HUES64 (cell line): Measurements from ENCODE around the gene NCOR2.

Source experiments
- H3K27ac ChIP-seq: 2 replicates; pipeline ENCODE4 v1.7.0; 2013; ENCODE audit warnings: low read depth, low read length, inconsistent platforms
- H3K27me3 ChIP-seq: 2 replicates; pipeline ENCODE4 v1.6.1; 2013; ENCODE audit warnings: mild to moderate bottlenecking, low read length; ENCODE audit not compliant: insufficient read depth
- H3K36me3 ChIP-seq: 2 replicates; pipeline ENCODE4 v1.6.1; 2013; ENCODE audit warnings: mild to moderate bottlenecking, low read length; ENCODE audit not compliant: insufficient read depth
- H3K4me1 ChIP-seq: 2 replicates; pipeline ENCODE4 v1.6.1; 2013; ENCODE audit warnings: mild to moderate bottlenecking, low read length, moderate library complexity; ENCODE audit not compliant: insufficient read depth
- H3K4me3 ChIP-seq: 2 replicates; pipeline ENCODE4 v1.5.1; 2013; ENCODE audit warnings: mild to moderate bottlenecking, low read length, moderate library complexity
- H3K9ac ChIP-seq: 2 replicates; pipeline ENCODE4 v1.6.1; 2013; ENCODE audit warnings: mild to moderate bottlenecking, low read depth, low read length
- H3K9me3 ChIP-seq: 2 replicates; pipeline ENCODE4 v1.6.1; 2013; ENCODE audit warnings: low read depth, low read length; ENCODE audit not compliant: insufficient read depth
- WGBS: fragments of 150-250, 120-280 bp; methylation state at CpG from one replicate; pipeline ENCODE4 v1.1.7; 2013; ENCODE audit warnings: missing lambda C conversion rate; 5-methylcytosine and 5-hydroxymethylcytosine counted together

Gene NCOR2

DNA sequence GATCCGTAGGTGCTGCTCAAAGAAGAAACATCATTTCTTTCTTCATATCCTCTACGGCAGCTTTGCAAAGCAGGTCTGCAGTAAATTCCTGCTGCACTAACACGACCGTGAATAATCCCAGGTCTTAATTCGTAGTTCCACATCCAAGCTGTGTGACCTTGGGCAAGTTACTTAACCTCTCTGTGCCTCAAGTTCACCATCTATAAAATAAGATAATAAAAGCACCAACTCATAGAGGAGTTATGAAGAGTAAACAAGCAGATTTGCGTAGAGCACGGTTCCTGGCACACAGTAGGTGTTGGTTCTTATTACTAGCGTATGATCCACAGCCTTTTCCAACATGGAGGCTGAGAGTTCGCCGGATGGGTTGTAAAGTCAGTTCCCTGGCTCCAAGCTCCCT is 3.6 kb downstream of the NCOR2 start:
- Histone ChIP-seq H3K27ac (peak overlapping the region; percentile 77; the same call in 1 of the 2 replicates), H3K9ac (no peak overlapping the region), H3K36me3 (no peaks in the 10 kb centered on the region), H3K4me3 (no peak overlapping the region), H3K9me3 (no peaks in the 10 kb centered on the region), H3K27me3 (no peaks in the 10 kb centered on the region), H3K4me1 (peaks cover 30% of the 10 kb centered on the region)
- 73% methylated on average over 10 of the region's 10 CpGs for WGBS

DNA sequence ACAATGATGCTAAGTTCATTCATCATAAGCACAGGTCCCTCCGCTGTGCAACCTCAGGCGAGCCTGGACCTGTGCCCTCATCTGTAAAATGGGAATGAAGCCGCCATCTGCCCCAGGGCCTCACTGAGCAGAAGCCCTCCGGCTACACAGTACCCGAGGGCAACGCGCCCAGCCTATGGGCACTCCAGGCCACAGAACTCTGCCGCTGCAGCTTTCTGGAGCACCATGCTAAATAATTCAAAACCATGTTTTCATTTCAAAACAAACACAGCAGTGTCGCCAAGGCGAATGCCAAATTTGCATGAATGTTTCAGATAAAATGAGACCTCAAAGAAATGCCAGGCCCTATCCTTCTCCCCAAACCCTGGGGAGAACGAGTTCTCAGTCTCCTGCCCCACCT is 4.0 kb downstream of the NCOR2 start:
- no peak overlapping the region for H3K9ac ChIP-seq
- H3K4me1 ChIP-seq: peaks cover 27% of the 10 kb centered on the region
- H3K4me3 ChIP-seq: no peak overlapping the region
- H3K27me3 ChIP-seq: no peaks in the 10 kb centered on the region
- 88% methylated on average over 11 of the region's 11 CpGs for WGBS
- no peaks in the 10 kb centered on the region for H3K9me3 ChIP-seq
- no peaks in the 10 kb centered on the region for H3K36me3 ChIP-seq
- H3K27ac ChIP-seq: no peak overlapping the region

DNA sequence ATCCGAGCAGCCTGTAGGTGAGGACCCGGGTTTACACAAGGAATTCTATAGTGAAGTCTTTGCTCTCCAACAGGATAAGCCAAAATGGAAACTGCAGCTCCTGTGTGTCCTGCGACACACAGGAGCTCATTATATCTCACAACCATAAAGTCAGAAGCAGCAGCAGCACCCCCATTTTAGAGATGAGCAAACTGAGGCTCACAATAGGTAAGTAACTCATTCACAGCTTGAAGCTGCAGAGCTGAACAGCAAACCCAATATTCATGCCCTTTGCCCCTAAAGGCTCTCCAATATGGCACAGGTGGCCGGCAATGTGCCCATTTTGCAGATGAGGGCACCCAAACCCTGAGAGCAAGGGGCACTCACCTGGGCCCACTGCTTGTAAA is 4.6 kb downstream of the NCOR2 start:
- 88% methylated on average over 4 of the region's 4 CpGs for WGBS
- H3K27ac ChIP-seq: no peak overlapping the region
- no peaks in the 10 kb centered on the region for H3K36me3 ChIP-seq
- no peaks in the 10 kb centered on the region for H3K9me3 ChIP-seq
- H3K27me3 ChIP-seq: no peaks in the 10 kb centered on the region
- no peak overlapping the region for H3K4me3 ChIP-seq
- peaks cover 29% of the 10 kb centered on the region for H3K4me1 ChIP-seq
- H3K9ac ChIP-seq: no peak overlapping the region

DNA sequence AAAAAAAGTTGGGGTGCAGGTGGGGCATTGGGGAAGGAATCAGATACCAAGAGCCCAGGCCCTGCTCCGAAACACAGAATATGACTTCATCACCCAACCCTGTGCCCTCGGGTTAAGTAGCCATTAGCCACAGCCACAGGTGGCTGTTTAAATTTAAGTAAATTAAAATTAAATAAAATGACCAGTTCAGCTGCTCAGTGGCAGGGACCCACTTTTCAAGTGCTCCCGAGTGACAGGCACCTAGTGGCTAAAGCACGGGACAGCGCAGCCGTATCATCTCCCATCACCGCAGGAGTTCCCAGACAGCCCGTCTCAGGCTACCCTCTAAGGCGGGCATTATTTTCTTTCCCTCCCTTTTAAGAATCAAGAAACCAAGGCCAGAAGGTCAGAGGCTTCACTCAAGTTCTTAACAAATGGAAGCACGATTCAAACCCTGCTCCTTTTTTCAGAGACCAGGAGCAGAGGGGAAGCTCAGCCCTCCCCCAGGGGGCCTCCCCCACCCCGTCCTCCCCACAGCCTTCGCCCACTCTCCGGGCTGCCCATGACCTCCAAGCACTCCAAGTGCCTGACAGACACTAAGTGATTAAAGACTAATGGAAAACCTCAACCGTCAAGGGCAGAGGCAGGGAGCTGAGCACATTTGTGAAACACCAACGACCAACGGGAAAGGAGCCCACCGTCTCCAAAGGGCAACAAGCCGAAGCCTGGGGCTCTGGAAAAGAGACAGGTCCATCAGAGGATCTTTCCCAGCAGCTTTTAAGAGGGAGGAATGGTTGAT is 5.2 kb downstream of the NCOR2 start:
- no peak overlapping the region for H3K9ac ChIP-seq
- 74% methylated on average over 16 of the region's 18 CpGs for WGBS
- H3K27me3 ChIP-seq: no peaks in the 10 kb centered on the region
- H3K9me3 ChIP-seq: no peaks in the 10 kb centered on the region
- no peak overlapping the region for H3K27ac ChIP-seq
- H3K4me3 ChIP-seq: no peak overlapping the region
- no peaks in the 10 kb centered on the region for H3K36me3 ChIP-seq
- peaks cover 35% of the 10 kb centered on the region for H3K4me1 ChIP-seq

DNA sequence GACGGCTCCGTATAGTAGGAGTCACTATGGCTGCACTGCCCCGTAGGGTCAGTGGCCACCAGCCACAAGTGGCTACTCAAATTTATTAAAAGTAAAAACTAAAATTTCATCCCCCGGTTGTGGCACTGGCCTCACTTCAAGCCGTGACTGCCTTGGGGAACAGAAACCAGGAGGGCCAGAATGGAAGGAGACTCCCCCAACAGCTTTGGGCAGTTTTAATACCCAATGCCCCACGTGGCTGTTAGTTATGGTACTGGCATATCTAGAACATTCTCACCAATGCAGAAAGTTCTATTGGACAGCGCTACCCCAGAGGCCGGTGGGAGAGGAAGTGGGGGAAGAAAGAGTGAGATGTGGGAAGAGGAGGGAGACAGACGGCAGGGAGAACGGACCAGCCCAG is 6.2 kb downstream of the NCOR2 start:
- Histone ChIP-seq H3K9ac (no peak overlapping the region; the same call in 1 of the 2 replicates), H3K4me1 (peaks cover 38% of the 10 kb centered on the region), H3K9me3 (no peaks in the 10 kb centered on the region), H3K27ac (peak overlapping the region; percentile 51; the same call in 1 of the 2 replicates), H3K36me3 (no peaks in the 10 kb centered on the region), H3K4me3 (0 out of 2 replicates have a peak overlapping the region, but pooled peaks have one; percentile 14), H3K27me3 (no peaks in the 10 kb centered on the region)
- 57% methylated on average over 10 of the region's 10 CpGs for WGBS

DNA sequence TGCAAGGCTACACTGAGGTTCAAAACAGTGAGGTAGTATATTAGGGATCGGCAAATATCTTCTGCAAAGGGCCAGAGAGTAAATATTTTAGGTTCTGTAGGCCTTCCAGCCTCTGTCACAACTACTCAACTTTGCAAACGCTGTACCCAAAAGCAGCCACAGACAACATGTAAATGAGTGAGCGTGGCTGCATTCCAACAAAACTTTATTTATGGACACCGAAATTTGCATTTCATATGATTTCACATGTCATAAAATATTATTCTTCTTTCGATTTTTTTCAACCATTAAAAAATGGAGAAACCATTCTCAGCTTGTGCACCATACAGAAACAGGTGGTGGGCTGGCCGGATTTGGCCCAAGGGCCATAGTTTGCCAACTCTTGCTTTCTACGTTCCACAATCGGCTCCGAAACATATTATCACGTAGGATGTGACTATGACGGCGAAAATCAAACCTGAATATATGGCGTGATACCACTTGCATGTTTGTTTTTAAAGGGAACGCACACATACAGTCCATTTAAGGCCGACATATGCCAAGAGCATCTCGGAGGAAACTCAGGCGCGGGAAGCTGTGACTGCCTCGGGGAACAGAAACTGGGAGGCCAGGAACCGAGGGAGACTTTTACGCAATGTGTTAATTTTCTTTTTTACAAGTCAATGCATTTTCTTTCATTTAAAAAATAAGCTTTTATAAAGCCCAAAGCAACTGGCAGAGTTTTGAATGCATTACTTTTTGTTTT is 7.1 kb downstream of the NCOR2 start:
- peaks cover 38% of the 10 kb centered on the region for H3K4me1 ChIP-seq
- WGBS: 66% methylated on average over 21 of the region's 21 CpGs
- no peaks in the 10 kb centered on the region for H3K36me3 ChIP-seq
- H3K27ac ChIP-seq: peak overlapping the region; percentile 12; the same call in 1 of the 2 replicates
- H3K27me3 ChIP-seq: no peaks in the 10 kb centered on the region
- H3K9me3 ChIP-seq: no peaks in the 10 kb centered on the region
- H3K4me3 ChIP-seq: no peak overlapping the region
- no peak overlapping the region; the same call in 1 of the 2 replicates for H3K9ac ChIP-seq

DNA sequence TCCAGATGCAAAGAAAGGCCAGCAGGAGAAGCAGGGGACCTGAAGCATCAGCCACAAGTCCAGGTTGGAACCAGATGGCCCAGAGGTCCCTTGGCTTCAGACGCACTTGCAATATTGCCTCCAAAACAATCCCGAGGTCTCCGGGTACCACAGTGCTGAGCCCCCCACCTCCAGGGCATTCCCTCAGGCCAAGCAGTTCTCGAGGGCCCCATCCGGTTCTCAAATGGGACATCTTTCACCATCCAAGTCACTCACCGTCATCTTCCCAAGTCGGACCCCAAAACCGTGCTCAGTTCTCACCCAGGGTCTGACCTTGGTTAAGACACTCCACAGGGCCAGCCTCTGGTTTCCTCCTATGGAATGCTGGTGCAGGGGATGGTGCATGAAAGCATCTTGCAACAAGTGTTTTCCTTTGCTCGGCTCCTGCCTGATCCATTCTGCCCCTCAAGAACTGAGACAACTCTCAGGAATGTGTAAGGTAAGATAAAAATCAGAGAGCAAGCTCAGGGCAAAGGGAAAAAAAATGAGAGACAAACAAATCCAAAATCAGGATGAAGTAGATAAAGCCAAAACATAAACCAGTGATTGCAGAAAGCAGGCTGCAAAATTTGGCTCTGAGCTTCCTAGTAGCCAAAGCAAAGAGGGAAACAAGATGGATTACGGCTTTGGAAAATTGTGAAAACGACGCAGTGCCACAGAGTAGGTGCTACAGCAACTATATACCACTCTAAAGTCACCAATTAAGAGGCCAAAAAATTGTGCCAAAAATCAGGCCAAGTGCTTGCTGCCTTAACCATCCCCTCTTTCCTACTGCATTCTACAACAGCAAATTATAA is 8.0 kb downstream of the NCOR2 start:
- WGBS: 92% methylated on average over 12 of the region's 12 CpGs
- Histone ChIP-seq H3K9me3 (no peaks in the 10 kb centered on the region), H3K4me3 (no peak overlapping the region), H3K9ac (no peak overlapping the region), H3K27me3 (no peaks in the 10 kb centered on the region), H3K36me3 (no peaks in the 10 kb centered on the region), H3K4me1 (peaks cover 41% of the 10 kb centered on the region), H3K27ac (no peak overlapping the region)

DNA sequence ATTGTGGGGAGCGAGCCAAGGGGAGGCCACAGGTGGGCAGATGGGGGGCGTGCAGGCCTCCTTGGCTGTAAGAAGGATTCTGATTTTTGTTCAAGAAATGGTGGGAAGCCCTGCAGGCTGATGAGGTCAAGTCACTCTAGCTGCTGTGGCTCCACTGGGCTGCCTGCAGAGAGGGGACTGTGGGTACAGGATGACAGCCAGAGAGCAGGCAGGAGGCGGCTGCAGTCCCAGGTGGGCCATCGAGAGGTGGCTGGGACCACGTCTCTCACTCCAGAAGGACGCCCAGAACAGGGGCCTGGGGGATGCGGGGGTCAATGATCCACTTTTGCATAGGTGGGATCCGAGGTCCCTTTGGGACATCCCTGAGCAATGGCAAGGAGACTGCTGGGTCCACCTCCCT is 9.1 kb downstream of the NCOR2 start:
- H3K9me3 ChIP-seq: no peaks in the 10 kb centered on the region
- no peak overlapping the region for H3K27ac ChIP-seq
- peaks cover 43% of the 10 kb centered on the region for H3K4me1 ChIP-seq
- no peaks in the 10 kb centered on the region for H3K27me3 ChIP-seq
- no peak overlapping the region for H3K9ac ChIP-seq
- no peaks in the 10 kb centered on the region for H3K36me3 ChIP-seq
- WGBS: 91% methylated on average over 8 of the region's 8 CpGs
- no peak overlapping the region for H3K4me3 ChIP-seq

DNA sequence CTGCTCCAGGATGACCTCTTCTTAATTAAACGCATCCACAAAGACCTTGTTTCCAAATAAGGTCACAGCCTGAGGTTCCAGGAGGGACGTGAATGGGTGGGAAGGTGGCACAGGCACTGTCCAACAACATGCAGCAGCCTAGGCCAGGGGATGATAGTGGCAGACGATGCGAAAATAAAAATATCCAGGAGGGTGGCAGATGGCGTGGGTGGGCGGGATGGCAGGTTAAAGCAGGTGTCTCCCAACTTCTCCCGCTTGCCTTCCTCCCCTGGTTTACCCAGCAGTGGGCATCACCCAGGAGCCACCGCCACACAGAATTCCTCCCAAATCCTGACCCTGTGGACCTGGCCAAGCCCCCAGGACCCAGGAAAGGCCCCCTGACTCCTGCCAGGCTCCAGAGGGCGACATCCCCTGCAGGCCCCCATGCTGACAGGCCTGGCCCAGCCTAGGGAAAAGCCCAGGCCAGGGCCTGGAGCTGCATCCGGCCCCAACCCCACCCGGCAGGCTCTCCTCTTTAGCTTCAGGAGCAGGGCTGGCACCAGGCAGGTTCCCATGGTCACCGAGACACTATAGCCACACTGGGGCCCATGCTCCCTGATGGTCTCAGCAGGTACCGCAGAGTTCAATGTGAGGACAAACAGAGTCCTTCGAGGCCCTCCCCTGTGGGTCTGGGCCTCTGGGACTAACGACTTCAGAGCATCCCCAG is 9.7 kb downstream of the NCOR2 start:
- H3K27ac ChIP-seq: no peak overlapping the region; the same call in 1 of the 2 replicates
- H3K27me3 ChIP-seq: no peaks in the 10 kb centered on the region
- H3K36me3 ChIP-seq: no peaks in the 10 kb centered on the region
- no peak overlapping the region for H3K4me3 ChIP-seq
- 73% methylated on average over 15 of the region's 15 CpGs for WGBS
- H3K4me1 ChIP-seq: peaks cover 43% of the 10 kb centered on the region
- H3K9ac ChIP-seq: 0 out of 2 replicates have a peak overlapping the region, but pooled peaks have one; percentile 16
- no peaks in the 10 kb centered on the region for H3K9me3 ChIP-seq

DNA sequence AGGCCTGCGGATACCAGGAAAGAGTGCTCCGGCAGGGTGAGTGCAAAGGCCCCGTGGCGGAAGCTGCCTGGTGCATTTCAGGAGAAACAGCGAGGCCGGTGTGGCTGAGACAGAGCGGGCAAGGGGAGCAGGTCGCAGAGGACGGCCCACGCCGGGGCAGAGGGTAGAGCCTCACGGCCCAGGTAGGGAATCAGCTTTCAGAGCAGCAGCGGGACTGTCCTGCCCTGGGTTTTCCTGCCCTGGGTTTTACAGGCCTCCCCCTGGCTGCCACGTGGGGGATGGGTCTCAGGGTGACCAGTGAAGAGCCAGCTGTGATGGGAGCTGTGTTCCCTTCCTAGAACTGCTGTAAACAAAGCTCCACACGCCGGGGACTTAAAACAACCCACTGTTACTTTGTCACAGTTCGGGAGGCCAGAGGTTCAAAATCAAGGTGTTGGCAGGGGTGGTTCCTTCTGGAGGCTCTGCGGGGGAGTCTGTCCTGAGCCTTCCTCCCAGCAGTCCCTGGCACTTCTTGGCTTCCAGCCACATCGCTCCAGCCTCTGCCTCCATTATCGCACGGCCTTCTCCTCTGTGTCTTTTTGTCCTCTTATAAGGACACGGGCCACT is 10.4 kb downstream of the NCOR2 start:
- 84% methylated on average over 22 of the region's 22 CpGs for WGBS
- Histone ChIP-seq H3K9ac (0 out of 2 replicates have a peak overlapping the region, but pooled peaks have one; percentile 5), H3K9me3 (no peaks in the 10 kb centered on the region), H3K4me1 (peaks cover 40% of the 10 kb centered on the region), H3K27ac (no peak overlapping the region), H3K36me3 (no peaks in the 10 kb centered on the region), H3K4me3 (no peak overlapping the region), H3K27me3 (no peaks in the 10 kb centered on the region)
